GM12864 (cell line): ENCODE results near the gene RNF146.

Source experiments
- DNase-seq: peaks from one replicate; pipeline ENCODE4 v3.0.0-alpha.2; 2011; ENCODE audit warnings: low read depth
- H3K4me3 ChIP-seq: 2 replicates; pipeline ENCODE4 v1.5.1; 2011; ENCODE audit warnings: mild to moderate bottlenecking, low read depth, low read length, control low read depth
- TF ChIP-seq, protein P1 (sequence below): IDR thresholded peaks from 2 replicates; pipeline ENCODE4 v1.5.1; 2011; ENCODE audit warnings: low read depth, mild to moderate bottlenecking, moderate library complexity, low read length, control low read depth, inconsistent platforms; ENCODE audit errors: missing control alignments

RNF146 gene

DNA sequence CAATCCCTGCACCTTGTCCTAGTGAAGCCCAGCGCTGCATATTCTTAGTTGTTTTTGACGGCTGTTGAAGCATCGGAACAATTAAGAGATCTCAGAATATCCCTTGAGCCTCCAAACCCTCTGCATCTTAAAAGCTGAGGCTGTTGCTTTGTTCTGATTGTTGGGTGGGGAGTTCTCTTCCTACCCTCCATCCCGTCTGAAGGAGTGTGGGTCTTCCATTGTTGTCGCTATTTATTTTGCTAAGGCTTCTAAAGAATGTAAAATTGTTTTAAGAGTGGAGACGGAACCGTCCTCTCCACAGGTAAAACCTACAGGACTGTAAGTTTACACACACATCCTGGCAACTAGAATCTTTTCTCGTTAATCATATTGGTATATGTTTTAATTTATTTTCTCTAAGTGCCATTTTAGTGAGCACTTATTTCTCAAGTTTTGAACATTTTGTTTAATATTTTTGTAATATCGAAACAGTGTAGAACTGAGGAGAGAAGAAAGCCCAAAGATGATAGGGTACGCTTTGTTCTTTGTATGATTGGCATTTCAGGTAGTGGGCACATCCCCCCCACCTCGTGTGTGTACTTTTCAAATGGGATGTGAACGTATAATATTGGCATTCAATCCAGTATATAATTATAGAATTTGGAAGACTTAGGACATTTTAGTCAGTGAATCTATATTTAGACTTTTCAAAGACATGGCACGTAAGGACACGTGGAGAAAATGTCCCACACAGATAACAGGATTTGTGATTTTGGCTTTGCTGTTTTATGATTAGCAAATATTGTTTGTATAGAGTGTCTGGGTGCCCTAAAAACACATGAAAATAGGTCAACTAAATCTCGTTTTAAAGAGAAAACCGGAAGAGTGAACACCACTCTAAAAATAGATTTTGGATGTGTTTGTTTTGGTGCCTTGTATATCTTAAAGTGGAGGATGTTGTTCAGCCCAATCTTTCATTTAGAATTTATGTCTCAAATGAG is 1.3 kb downstream of the RNF146 start:
- TF ChIP-seq, protein P1, sequence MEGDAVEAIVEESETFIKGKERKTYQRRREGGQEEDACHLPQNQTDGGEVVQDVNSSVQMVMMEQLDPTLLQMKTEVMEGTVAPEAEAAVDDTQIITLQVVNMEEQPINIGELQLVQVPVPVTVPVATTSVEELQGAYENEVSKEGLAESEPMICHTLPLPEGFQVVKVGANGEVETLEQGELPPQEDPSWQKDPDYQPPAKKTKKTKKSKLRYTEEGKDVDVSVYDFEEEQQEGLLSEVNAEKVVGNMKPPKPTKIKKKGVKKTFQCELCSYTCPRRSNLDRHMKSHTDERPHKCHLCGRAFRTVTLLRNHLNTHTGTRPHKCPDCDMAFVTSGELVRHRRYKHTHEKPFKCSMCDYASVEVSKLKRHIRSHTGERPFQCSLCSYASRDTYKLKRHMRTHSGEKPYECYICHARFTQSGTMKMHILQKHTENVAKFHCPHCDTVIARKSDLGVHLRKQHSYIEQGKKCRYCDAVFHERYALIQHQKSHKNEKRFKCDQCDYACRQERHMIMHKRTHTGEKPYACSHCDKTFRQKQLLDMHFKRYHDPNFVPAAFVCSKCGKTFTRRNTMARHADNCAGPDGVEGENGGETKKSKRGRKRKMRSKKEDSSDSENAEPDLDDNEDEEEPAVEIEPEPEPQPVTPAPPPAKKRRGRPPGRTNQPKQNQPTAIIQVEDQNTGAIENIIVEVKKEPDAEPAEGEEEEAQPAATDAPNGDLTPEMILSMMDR: no peak
- no peak for DNase-seq
- peak overlapping the region; percentile 86 for H3K4me3 ChIP-seq

DNA sequence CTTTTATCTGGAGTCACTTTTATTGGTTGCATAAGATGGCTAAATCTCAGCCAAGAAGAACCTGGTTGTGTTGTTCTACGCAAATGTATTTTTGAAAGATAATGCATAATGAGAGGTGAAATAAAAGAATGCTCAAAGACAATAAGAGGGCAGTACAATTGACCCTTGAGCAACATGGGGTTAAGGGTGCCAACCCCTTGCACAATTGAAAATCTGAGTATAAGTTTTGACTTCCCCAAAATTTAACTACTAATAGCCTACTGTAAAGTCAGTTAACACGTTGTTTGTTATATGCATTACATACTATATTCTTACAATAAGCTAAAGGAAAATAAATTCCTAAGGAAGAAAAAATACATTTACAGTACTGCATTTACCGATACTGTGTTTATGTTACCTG is 5.9 kb downstream of the RNF146 start:
- no peak overlapping the region for H3K4me3 ChIP-seq
- TF ChIP-seq, protein P1: no peak
- no peak for DNase-seq

DNA sequence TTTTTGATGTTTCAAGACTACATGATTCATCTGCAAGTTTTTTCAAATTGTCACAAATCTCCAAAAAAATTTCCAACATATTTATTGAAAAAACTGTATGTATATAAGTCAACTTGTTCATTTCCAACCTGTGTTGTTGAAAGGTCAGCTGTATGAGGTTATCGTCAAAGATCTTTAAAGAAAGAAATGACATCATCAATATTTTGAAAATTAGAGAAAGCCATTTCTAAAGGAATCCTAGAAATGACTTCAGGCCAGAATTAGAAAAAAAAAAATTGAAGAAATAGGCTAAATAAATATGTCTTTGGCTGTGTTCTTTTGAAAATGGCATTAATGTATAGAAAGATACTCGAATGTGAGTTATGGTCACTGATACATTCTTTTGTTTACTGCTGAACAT is 6.8 kb downstream of the RNF146 start:
- no peak for DNase-seq
- TF ChIP-seq, protein P1: no peak

DNA sequence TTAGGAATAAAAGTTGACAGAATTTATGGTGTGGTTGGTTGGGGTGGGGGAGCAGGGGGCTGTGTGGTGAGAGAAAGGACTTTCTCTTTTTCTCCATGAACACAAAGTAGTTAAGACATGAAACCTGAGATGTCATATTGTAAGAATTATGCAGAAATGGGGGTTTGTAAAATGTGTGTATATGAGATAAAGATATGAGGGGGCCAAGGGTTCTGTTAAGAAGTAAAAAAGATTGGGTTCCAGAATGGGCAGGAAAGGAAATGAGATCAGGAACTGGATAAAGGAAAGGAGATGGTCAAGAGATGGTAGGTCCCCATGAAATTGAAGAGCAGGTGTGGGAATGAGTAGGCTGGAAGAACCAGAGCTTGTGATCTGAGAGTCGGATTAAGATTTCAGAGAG is 9.7 kb downstream of the RNF146 start:
- H3K4me3 ChIP-seq: no peak overlapping the region
- DNase-seq: no peak
- TF ChIP-seq, protein P1: no peak

More for the DNA sequence above, 6.8 kb downstream of the RNF146 start:
- H3K4me3 ChIP-seq: no peak overlapping the region

DNA sequence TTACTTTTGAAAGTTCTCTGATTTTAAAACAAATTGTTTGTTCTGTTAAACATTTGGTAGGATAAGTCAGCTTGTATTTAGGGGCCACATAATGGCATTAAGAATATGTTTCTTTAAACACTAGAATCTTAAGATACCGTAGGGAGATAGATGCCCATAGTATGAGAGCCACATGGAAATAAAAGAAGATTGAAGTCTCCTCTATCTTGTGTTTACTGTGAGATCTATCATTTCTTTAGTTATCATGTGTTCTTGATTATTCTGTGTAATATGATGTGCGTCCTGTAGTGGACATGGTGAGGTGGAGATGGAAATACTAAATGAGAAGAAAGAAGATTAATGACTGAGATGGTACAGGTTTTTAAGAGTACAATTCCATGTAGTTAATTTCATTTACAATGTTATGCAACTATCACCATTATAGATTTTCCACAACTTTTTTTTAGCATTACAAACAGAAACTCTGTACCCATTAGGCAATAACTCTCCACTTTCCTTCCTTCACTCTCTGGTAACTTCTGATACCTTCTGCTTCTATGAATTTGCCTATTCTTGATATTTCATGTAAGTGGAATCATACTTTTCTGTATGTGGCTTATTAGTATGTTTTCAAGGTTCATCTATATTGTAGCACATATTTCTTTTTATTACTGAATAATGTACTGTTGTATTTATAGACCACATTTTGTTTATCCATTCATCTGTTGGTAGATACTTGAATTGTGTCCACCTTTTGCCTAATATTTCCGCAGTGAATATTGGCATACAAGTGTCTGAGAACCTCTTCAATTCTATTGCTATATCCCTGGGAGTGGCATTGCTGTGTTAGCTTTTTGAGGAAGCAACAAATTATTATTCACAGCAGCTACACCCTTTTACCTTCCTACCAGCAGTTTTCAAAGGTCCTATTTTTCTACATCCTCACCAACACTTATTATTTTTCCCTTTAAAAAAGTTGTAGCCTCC is 11.5 kb downstream of the RNF146 start:
- DNase-seq: no peak

DNA sequence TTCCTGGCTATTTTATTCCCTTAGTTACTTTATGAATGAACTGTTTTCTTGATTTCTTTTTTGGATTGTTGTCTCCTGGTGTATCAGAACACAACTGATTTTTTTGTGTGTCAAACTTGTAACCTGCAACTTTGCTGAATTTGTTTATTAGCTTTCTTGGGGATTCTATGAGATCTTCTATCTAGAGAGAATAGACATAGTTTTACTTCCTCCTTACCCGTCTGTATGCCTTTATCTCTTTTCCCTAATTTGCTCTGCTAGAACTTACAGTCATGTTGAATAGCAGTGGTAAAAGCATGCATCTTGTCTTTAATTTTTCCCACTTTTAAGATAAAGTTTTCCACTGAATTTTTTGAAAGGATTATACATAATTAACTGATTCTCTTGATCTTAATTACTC is 13.2 kb downstream of the RNF146 start:
- no peak for DNase-seq
- TF ChIP-seq, protein P1: no peak
- no peak overlapping the region for H3K4me3 ChIP-seq

More for the DNA sequence above, 11.5 kb downstream of the RNF146 start:
- H3K4me3 ChIP-seq: no peak overlapping the region
- TF ChIP-seq, protein P1: no peak
